GM12878 (cell line): ENCODE results near the gene MED13L. TPM values are rescaled to one million over a fixed set of nuclear protein-coding genes. Genes with fewer than 3 reads are reported as not detected.

Experiments used
- ATAC-seq: fragments of 200-7000 bp; cut with Tn5 transposase; 3 replicates; pipeline ENCODE4 v1.9.1; 2020; ENCODE audit warnings: mild to moderate bottlenecking, moderate library complexity
- BruUV-seq: library from RNA; stranded (reverse); fragments of 400-500 nt; replicated peaks from 2 replicates; lab custom pipeline; 2021; lab: Mats Ljungman, UMichigan
- CTCF ChIA-PET: fragments of 300-600 bp; sonication (Branson Sonifier 250); formaldehyde crosslinking; extraction: SDS; loops from one replicate; lab custom pipeline; 2021; ENCODE audit warnings: inconsistent platforms; lab: Yijun Ruan, JAX
- POLR2A ChIA-PET: fragments of 350-600 bp; formaldehyde crosslinking; extraction: SDS; loops from one replicate; lab custom pipeline; 2021; ENCODE audit warnings: inconsistent platforms; lab: Charles Lee
- RAD21 ChIA-PET: fragments of 300-600 bp; sonication (Branson Sonifier 250); formaldehyde crosslinking; loops from one replicate; lab custom pipeline; 2023; ENCODE audit warnings: antibody characterized with exemption; ENCODE audit not compliant: unreplicated experiment; lab: Charles Lee
- SMC1A ChIA-PET: fragments of 300-600 bp; sonication (Branson Sonifier 250); formaldehyde crosslinking; loops from one replicate; lab custom pipeline; 2023; ENCODE audit not compliant: unreplicated experiment, uncharacterized antibody; lab: Charles Lee
- DNase-seq: peaks from one replicate; pipeline ENCODE4 v3.0.0-alpha.2; 2011; ENCODE audit warnings: low read depth, low spot score
- FAIRE-seq: peaks from 3 replicates; lab custom pipeline; 2011; peaks lifted over from hg19 to GRCh38; lab: Jason Lieb, UNC
- H2AFZ ChIP-seq: 2 replicates; pipeline ENCODE4 v1.6.0; 2011; ENCODE audit warnings: low read depth, low read length, control low read depth; ENCODE audit not compliant: control insufficient read depth
- H3K27ac ChIP-seq: 2 replicates; pipeline ENCODE4 v1.5.1; 2011; ENCODE audit warnings: control low read depth; ENCODE audit not compliant: control insufficient read depth, insufficient read depth
- H3K27me3 ChIP-seq, 2 experiments: replicated peaks in 1 of 2; 2 replicates each; pipeline versions ENCODE4 v1.6.0 to v1.6.1; 2011; ENCODE audit warnings: low read length in 1 of 2; ENCODE audit not compliant: control insufficient read depth in 2 of 2, insufficient read depth in 2 of 2
- H3K36me3 ChIP-seq, 2 experiments: 2 replicates each; pipeline ENCODE4 v1.5.1; 2011; ENCODE audit warnings: low read length in 1 of 2; ENCODE audit not compliant: control insufficient read depth in 2 of 2, insufficient read depth in 2 of 2
- H3K4me1 ChIP-seq: 2 replicates; pipeline ENCODE4 v1.6.1; 2011; ENCODE audit warnings: mild to moderate bottlenecking, low read length, moderate library complexity, mixed read lengths; ENCODE audit not compliant: control insufficient read depth, insufficient read depth
- H3K4me2 ChIP-seq: 2 replicates; pipeline ENCODE4 v1.6.0; 2011; ENCODE audit warnings: control low read depth; ENCODE audit not compliant: control insufficient read depth, insufficient read depth
- H3K4me3 ChIP-seq: fragments of 200-600 bp; sonication (generic); 2 replicates; pipeline ENCODE4 v1.5.1; 2016
- H3K79me2 ChIP-seq: 2 replicates; pipeline ENCODE4 v1.6.0; 2011; ENCODE audit warnings: low read length; ENCODE audit not compliant: control insufficient read depth, insufficient read depth
- H3K9ac ChIP-seq: 2 replicates; pipeline ENCODE4 v1.8.0; 2011; ENCODE audit warnings: low read length, control low read depth, mixed read lengths; ENCODE audit not compliant: control insufficient read depth, insufficient read depth
- H3K9me3 ChIP-seq: replicated peaks from 3 replicates; pipeline ENCODE4 v1.5.1; 2011; ENCODE audit warnings: mild to moderate bottlenecking, low read length; ENCODE audit not compliant: control insufficient read depth, insufficient read depth
- H4K20me1 ChIP-seq: 2 replicates; pipeline ENCODE4 v1.6.0; 2011; ENCODE audit not compliant: control insufficient read depth, insufficient read depth
- BACH1 ChIP-seq: fragments of 450-650 bp; IDR thresholded peaks from 2 replicates; pipeline ENCODE4 v1.6.1; 2017; ENCODE audit warnings: mild to moderate bottlenecking, borderline replicate concordance
- CEBPB ChIP-seq, 2 experiments: fragments of 150-350 bp in 1 of 2; IDR thresholded peaks; 2 replicates each; pipeline ENCODE4 v1.6.1; 2012 to 2014; ENCODE audit warnings: low read depth in 2 of 2, low read length in 2 of 2, borderline replicate concordance in 1 of 2, inconsistent platforms in 1 of 2
- DPF2 ChIP-seq: fragments of 450-650 bp; IDR thresholded peaks from 2 replicates; pipeline ENCODE4 v1.6.1; 2017; ENCODE audit warnings: mild to moderate bottlenecking
- FOS ChIP-seq: IDR thresholded peaks from 3 replicates; pipeline ENCODE4 v1.6.1; 2011; ENCODE audit warnings: borderline replicate concordance; ENCODE audit not compliant: insufficient read length; ENCODE audit errors: extremely low read depth
- IKZF1 ChIP-seq: fragments of 450-650 bp; conservative IDR thresholded peaks from 2 replicates; pipeline ENCODE4 v1.6.1; 2017; ENCODE audit warnings: antibody characterized with exemption, mild to moderate bottlenecking
- MYB ChIP-seq: fragments of 150-350 bp; IDR thresholded peaks from 2 replicates; pipeline ENCODE4 v1.6.1; 2014; ENCODE audit warnings: mild to moderate bottlenecking, low read depth, low read length, borderline replicate concordance
- MYC ChIP-seq: IDR thresholded peaks from 2 replicates; pipeline ENCODE4 v1.6.1; 2011; ENCODE audit warnings: mild to moderate bottlenecking, low read length, moderate library complexity, inconsistent platforms; ENCODE audit not compliant: insufficient read depth, insufficient replicate concordance, insufficient read length, severe bottlenecking
- TCF12 ChIP-seq: IDR thresholded peaks from 2 replicates; pipeline ENCODE4 v1.6.1; 2011; ENCODE audit warnings: low read depth, mild to moderate bottlenecking, low read length
- USF2 ChIP-seq: IDR thresholded peaks from 2 replicates; pipeline ENCODE4 v1.6.1; 2011; ENCODE audit warnings: low read depth, low read length, improper control_type of control experiment, borderline replicate concordance
- YBX1 ChIP-seq: fragments of 450-650 bp; IDR thresholded peaks from 2 replicates; pipeline ENCODE4 v1.6.1; 2016; ENCODE audit warnings: antibody characterized with exemption
- ZBTB33 ChIP-seq: fragments of 450-650 bp; IDR thresholded peaks from 2 replicates; pipeline ENCODE4 v1.6.1; 2017; ENCODE audit warnings: mild to moderate bottlenecking
- WGBS: methylation state at CpG from one replicate; pipeline ENCODE4 v1.1.6; 2016; ENCODE audit warnings: low lambda C conversion rate; ENCODE audit not compliant: insufficient replicate concordance, insufficient coverage; ENCODE audit errors: missing lambda C conversion rate; 5-methylcytosine and 5-hydroxymethylcytosine counted together
- in situ Hi-C: fragments of 300-500 bp; cut with MboI; formaldehyde crosslinking; loops from 9 replicates; pipeline ENCODE4 v1.14.3; 2018; ENCODE audit warnings: mixed read lengths
- intact Hi-C: fragments of 100-400 bp; cut with micrococcal nuclease; formaldehyde crosslinking; loops from one replicate; pipeline ENCODE4 v1.14.2; 2022; ENCODE audit not compliant: unreplicated experiment
- polyA plus RNA-seq, 11 experiments: library from polyadenylated mRNA; depleted of rRNA in 4 of 11; unstranded in 6 of 11; stranded (reverse) in 5 of 11; fragments of >200 nt; fragmentation: Nextera tagmentation in 4 of 11; fragmentation: Illumina TruSeq in 1 of 11; extraction: Ambion mirVana in 4 of 11; extraction: Trizol in 1 of 11; gene quantifications; 1 replicate in 1 of 11; 2 replicates in 10 of 11; pipeline versions ENCODE4 v1.2.1 to v1.2.3, GENCODE V29; 2011 to 2016; ENCODE audit warnings: inconsistent platforms in 2 of 11, missing spikeins in 2 of 11, low read depth in 1 of 11
- total RNA-seq, 4 experiments: library from RNA; depleted of rRNA in 3 of 4; stranded (reverse); fragments of >200 nt in 3 of 4; fragmentation: Illumina TruSeq in 1 of 4; extraction: Trizol in 1 of 4; gene quantifications; 2 replicates each; pipeline versions ENCODE4 v1.2.1 to v1.2.3, GENCODE V29; 2013 to 2021
- TF ChIP-seq, protein P1 (sequence below): IDR thresholded peaks from 2 replicates; pipeline ENCODE4 v1.6.1; 2011; ENCODE audit warnings: borderline replicate concordance, low read depth, mild to moderate bottlenecking, moderate library complexity, low read length; ENCODE audit not compliant: insufficient read depth, poor library complexity, severe bottlenecking

The MED13L gene
- total and polyA plus RNA-seq, 10 of the 15 experiments (the other 5 are each of a cell fraction or from before 2014, with no cell fraction given), result 3.7 to 30.1 (median 9.1) TPM

DNA sequence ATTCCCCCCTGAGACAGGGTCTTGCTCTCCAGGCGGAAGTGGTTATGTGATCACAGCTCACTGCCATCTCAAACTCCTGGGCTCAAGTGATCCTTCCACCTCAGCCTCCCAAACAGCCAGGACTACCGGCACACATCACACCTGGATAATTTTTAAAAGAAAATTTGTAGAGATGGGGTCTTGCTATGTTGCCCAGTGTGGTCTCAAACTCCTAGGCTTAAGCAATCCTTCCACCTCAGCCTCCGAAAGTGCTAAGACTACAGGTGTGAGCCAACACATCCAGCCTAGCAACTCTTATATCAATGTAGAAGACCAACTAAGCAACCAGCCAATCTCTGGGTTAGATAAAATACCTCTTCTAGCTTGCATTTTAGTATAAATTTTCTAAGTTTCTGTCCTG, 297.2 kb downstream of the MED13L start:
- WGBS, result 83% methylated on average over 3 of the region's 3 CpGs
- no peaks in the 10 kb centered on the region; a peak in 2 of 4 replicates for H3K36me3 ChIP-seq
- in situ Hi-C loops, result no loop called here

GRCh38 chr12:115979851-115980250, 297.6 kb downstream of the MED13L start:
- no peak overlapping the region for H3K4me2 ChIP-seq
- no peak overlapping the region for H2AFZ ChIP-seq
- no peak for ATAC-seq
- no peak overlapping the region for H3K4me3 ChIP-seq
- 48% methylated on average over 3 of the region's 3 CpGs for WGBS
- H3K27ac ChIP-seq, result no peak overlapping the region
- DNase-seq, result no peak
- RAD21 ChIA-PET, result no interaction called here
- in situ Hi-C loops, result no loop called here
- H3K4me1 ChIP-seq, result no peaks in the 10 kb centered on the region
- FAIRE-seq, result no peak
- no peaks in the 10 kb centered on the region for H3K9me3 ChIP-seq
- SMC1A ChIA-PET, result no interaction called here
- POLR2A ChIA-PET, result no interaction called here
- H4K20me1 ChIP-seq, result no peaks in the 10 kb centered on the region
- H3K36me3 ChIP-seq, result no peaks in the 10 kb centered on the region; a peak in 2 of 4 replicates
- BruUV-seq, result no TSS peak
- TF ChIP-seq MYB (no peak), DPF2 (no peak), ZBTB33 (no peak), USF2 (no peak), TCF12 (no peak), IKZF1 (no peak), CEBPB (IDR thresholded peaks at IDR 0.05; ENCODE audit: borderline replicate concordance in 1 of 2, low read depth in 2 of 2, low read length in 2 of 2) (no peak), FOS (no peak)
- TF ChIP-seq, protein P1, sequence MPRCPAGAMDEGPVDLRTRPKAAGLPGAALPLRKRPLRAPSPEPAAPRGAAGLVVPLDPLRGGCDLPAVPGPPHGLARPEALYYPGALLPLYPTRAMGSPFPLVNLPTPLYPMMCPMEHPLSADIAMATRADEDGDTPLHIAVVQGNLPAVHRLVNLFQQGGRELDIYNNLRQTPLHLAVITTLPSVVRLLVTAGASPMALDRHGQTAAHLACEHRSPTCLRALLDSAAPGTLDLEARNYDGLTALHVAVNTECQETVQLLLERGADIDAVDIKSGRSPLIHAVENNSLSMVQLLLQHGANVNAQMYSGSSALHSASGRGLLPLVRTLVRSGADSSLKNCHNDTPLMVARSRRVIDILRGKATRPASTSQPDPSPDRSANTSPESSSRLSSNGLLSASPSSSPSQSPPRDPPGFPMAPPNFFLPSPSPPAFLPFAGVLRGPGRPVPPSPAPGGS, result no peak
- no peaks in the 10 kb centered on the region for H3K27me3 ChIP-seq
- no peak overlapping the region for H3K9ac ChIP-seq
- CTCF ChIA-PET, result interaction anchor here (1.5 to 1.7 kb wide), 2 partner anchors 12 to 19 kb away, joined by 3 to 4 read pairs; no protein-coding TSS in a partner anchor
- intact Hi-C loops, result no loop called here
- no peaks in the 10 kb centered on the region for H3K79me2 ChIP-seq

More for the DNA sequence above, 297.2 kb downstream of the MED13L start:
- no peaks in the 10 kb centered on the region for H3K27me3 ChIP-seq
- no peaks in the 10 kb centered on the region for H3K9me3 ChIP-seq
- H3K27ac ChIP-seq, result no peak overlapping the region
- H3K9ac ChIP-seq, result no peak overlapping the region
- ATAC-seq (no peak), DNase-seq (no peak), FAIRE-seq (no peak)
- RAD21 ChIA-PET, result no interaction called here
- no peaks in the 10 kb centered on the region for H4K20me1 ChIP-seq
- BruUV-seq, result no TSS peak
- no peak overlapping the region for H2AFZ ChIP-seq
- H3K4me3 ChIP-seq, result no peak overlapping the region
- no peak overlapping the region for H3K4me2 ChIP-seq
- POLR2A ChIA-PET, result no interaction called here
- no peak for TF ChIP-seq YBX1
- no peak for TF ChIP-seq MYC
- no peak for TF ChIP-seq BACH1
- TF ChIP-seq, all 136 proteins: peak for 0
- ChIA-PET SMC1A (no interaction called here), CTCF (interaction anchor here (1.7 kb wide), 1 partner anchor 18 kb away, joined by 3 read pairs; no protein-coding TSS in a partner anchor)
- intact Hi-C loops, result no loop called here
- Histone ChIP-seq H3K79me2 (no peaks in the 10 kb centered on the region), H3K4me1 (no peaks in the 10 kb centered on the region)
